HG02571 (cell line): ENCODE measurements around the gene NDRG4.
A peak's percentile ranks its signal among the peaks of the same experiment; 100 is the strongest.

Experiments used
- ATAC-seq: cut with Tn5 transposase; IDR thresholded peaks from one replicate; pipeline ENCODE4 v1.9.1; 2021; ENCODE audit warnings: mild to moderate bottlenecking, moderate library complexity; ENCODE audit not compliant: unreplicated experiment

NDRG4 gene

GRCh38 chr16:58493756-58494431 is 6.0 kb upstream of the NDRG4 start:
- no peak for ATAC-seq

GRCh38 chr16:58494981-58495520 is 4.9 kb upstream of the NDRG4 start:
- peak; percentile 49 for ATAC-seq

DNA sequence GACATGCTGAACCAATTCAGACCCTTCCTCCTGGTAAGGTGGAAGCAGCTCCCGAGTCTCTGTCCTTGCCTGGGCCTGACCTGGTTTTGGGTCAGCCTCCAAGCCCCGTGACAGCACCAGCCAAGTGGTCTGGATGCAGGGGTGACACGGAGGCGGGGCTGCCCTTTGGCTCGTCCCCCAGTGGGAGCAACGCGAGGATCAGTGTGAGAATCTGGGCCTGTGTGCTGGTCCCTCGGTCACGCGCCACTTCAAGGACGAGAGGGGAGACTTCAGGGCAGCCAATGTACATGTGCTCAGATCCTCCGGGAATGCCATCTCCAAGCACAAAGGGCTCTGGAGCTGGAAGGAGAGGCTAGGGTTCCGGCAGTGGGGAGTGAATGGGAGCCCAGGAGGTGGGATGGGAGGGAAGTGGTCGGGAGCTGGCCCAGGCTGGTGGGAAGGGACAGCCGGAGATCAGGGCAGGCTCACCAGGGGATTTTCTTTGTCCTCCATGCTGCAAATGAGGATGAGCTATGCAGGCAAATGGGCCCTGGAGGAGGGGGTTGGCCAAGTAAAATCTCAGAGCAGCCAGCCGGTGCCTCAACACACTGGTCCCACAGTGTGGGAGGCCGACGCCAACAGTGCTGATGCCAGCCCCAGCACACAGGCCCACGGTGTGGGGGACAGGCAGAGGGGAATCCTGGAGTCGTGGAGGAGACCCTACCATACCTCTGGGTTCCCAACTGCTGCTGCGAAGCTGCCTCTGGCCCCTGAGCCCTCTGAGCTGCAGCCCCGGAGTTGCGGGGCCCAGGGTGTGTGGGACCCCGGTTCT is 4.2 kb upstream of the NDRG4 start:
- ATAC-seq, result no peak

- no peak for ATAC-seq
Observed at GRCh38 chr16:58497468-58497867, 2.5 kb upstream of the NDRG4 start.

DNA sequence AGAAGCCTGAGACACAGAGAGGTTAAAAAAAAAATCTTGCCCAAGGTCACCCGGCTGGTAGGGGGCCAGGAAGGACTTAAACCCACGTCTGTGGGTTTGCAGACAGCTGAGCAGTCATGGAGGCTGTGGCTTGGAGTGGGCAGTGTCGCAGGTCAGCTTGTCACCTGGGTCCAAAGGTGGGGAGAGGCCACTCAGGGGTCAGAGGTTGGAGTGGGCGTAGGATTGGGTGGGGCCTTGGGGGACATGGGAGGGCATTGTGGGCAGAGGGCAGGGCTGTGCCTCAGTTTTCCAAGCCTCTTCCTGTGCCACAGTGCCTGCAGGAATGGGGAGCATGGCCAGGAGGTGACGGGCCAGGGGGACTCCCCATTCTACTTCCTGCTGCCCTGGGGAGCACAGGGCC is 2.0 kb upstream of the NDRG4 start:
- ATAC-seq, result no peak

- no peak for ATAC-seq
Observed at GRCh38 chr16:58498341-58499091, 1.4 kb upstream of the NDRG4 start.

- no peak for ATAC-seq
Observed at GRCh38 chr16:58499092-58499511, 841 bp upstream of the NDRG4 start.

DNA sequence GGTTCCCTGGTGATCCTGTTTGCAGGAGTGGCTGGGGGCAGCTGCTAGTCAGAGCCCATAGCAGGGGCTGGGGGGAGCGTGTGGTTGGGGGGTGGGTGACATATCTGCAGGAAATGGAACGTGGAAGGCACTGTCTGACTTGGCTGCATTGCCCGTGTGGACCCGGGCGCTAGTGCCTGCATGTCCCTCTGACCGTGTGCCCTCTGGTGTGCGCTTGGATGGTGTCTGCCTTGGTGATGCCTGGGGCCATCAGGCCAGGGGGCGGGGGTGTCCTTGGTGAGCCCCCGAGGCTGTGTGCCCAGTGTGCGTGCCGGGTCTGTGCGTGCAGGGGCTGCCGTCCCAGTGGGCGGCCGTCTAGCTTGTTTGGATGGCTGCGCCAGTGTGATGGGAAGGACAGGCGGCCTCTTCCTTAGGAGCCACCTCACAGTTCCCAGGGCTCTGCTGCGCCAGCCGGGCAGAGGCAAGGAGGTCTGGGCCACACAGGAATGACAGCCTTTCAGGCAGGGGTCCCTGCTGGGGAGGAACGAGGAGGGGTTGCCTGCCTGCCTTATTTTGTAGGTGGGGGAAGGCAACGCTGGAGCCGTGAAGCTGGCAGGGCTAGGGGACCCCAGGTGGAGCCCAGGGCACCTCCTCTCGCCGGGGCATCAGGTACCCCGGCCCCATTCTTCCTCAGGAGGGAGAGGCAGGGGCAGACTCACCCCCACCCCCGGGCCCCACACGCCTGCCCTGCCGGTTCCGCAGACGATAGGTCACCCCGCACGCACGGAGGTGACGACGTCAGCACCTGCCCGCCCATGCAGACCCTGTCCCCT is 693 bp downstream of the NDRG4 start:
- ATAC-seq, result no peak

GRCh38 chr16:58501242-58502131 is 1.5 kb downstream of the NDRG4 start:
- no peak for ATAC-seq

DNA sequence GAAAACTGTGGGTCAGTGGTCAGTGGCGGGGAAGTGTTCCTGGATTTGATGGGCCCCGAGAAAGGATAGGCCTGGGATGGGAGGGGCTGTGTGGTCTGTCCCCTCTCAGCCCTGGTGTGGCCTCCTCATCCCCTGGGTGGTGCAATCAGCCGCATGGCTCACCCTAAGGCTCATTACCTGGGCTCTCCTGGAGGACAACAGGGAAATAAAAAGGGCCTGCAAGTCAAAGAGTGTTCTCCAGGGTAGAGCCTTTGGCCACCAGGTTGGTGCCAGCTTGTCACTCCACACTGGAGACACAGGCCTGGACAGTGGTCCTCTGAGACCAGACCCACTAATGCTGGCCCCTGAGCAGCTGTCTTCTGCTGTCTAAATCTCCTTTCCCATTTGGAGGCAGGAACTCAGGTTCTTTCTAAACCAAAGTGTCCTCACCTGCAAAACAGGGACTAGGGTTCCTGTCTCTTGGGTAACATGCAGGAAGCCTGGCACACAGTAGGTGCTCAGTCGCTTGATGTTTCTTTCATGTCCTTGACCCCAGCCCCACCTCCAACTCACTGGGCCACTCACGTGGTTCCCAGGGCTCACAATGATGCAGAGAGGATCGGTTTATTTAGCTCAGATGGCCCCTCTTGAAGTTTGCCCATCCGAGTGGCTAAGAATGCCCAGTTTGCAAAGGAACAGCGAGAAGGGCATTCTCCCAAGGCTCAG is 2.4 kb downstream of the NDRG4 start:
- ATAC-seq, result no peak

DNA sequence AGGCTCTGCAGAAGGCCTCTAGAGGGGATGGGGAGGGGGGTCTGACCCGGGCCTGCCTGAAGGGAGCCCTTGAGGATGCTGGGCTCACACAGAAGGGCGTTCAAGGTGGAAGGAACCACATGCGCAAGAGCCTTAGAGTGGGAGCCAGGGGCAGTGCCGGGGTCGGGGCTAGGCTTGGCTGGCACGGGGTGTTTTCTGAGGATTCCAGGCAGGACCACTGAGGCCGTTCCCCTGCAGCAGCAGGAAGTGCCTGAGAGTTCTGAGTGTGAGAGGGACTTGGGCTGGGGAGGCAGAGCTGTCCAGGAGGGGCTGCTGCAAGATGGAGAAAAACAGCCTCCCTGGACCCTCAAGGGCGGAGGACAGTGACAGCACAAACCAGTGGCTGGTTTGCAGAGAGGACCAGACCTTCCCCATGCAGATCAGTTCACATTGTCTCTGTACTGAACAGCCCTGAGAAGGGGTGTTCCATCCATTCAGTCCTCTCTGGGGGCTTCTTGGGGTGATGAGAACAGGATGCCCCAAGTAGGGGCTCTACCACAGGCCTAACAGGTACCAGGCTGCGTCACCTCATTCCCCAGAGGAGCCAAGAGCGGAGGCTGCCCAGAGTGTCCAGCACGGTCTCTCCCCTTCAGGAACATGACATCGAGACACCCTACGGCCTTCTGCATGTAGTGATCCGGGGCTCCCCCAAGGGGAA is 3.4 kb downstream of the NDRG4 start:
- no peak for ATAC-seq

DNA sequence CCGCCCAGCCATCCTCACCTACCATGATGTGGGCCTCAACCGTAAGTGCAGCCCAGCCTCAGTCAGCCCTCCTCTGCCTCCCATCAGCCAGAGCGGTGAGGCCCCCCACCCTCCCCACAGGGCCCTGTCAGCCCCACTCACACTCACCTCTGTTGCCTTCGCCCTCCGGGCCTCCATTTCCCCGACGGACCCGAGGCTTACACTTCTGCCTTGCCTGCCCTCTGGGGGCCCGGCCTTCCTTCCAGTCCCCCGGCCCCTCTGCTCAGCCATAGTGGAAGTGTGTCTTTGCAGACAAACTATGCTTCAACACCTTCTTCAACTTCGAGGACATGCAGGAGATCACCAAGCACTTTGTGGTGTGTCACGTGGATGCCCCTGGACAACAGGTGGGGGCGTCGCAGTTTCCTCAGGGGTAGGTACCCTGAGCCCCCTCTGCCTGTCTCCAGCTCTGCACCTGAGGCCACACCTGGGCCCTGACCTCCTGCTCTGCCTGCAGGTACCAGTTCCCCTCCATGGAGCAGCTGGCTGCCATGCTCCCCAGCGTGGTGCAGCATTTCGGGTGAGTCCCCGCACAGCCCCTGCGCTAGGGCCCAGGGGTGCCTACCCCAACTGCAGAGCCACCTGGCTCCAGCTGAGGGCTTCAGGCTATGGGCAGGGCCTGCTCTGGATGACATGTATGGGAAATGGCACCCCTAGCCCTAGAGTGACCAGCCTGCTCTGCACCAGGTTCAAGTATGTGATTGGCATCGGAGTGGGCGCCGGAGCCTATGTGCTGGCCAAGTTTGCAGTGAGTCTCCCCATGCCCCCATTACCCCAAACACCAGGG is 4.1 kb downstream of the NDRG4 start:
- no peak for ATAC-seq

- ATAC-seq, result no peak
Observed at GRCh38 chr16:58506241-58507194, 6.6 kb downstream of the NDRG4 start.

GRCh38 chr16:58507195-58507962 is 7.4 kb downstream of the NDRG4 start:
- ATAC-seq, result no peak

GRCh38 chr16:58507963-58508670 is 8.2 kb downstream of the NDRG4 start:
- ATAC-seq, result no peak
